Muscle of back (tissue), 11 donors: Measurements from ENCODE around the gene PTPRS. TPM values are rescaled to one million over a fixed set of nuclear protein-coding genes. Genes with fewer than 3 reads are reported as not detected.

Experiments
- DNase-seq, 3 donors: peaks; one replicate each; pipeline versions ENCODE4 v3.0.0 to v3.0.0-alpha.2; 2013
- polyA plus RNA-seq, 10 donors: library from polyadenylated mRNA; unstranded; fragments of 120-200 nt; gene quantifications; one replicate each; pipeline ENCODE4 v1.2.1, GENCODE V29; 2013; ENCODE audit not compliant: insufficient read length in 10 of 10

Gene PTPRS
- polyA plus RNA-seq, 10 donors, result 29.5 to 51.1 (median 37.1) TPM

DNA sequence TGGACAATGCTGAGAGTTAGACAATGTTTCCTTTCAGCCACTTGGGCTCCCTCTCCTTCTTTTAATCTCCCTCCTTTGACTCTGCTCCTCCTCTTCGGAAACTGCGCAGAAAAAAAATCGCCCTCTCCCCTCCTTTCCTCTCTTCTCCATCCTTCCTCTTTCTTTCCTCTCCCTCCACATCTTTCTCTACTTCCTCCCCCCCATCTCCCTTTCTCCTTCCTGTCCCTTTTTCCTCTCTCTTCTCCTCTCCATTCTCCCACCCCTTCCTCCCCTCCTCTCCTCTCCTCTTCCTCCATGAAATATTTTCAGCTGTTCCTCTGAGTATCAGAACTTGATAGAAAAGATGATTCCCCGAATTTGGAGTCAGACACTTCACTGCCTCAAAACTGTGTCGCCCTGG, 15.1 kb upstream of the PTPRS start:
- no peak for DNase-seq

DNA sequence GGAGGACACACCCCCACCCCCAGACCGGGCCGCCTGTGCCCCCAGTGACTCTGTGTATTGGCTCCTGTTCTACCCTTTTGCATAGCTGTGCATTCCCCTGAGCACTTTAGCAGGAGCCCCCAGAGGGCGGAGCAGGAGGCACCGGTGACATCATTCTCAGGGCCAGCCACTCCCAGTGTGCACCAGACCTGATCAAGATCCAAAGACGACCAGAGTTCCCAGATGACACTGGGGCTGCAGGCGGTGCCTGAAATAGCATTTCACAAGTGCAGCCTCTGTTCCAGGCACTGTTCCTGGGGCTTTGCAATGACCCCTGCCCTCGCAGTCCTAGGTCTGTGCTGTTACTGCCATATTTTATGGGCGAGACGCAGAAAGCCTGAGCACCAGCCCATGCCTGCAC, 14.5 kb upstream of the PTPRS start:
- no peak for DNase-seq

DNA sequence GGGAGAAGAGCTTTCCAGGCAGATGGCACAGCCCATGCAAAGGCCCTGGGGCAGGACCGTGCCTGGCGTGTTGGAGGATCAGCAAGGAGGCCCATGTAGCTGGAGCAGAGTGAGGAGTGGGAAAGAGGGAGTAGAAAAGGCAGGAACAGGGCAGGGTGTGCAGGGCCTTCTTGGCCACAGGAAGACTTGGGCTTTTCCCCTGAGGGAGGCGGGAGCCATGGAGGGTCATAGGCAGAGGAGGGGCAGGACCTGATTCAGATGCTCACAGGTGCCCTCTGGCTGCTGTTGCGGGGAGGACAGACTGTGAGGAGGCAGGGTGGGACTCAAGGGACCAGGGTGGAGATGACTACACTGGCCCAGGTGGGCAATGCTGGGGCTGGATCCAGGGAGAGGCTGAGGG, 13.8 kb upstream of the PTPRS start:
- DNase-seq, result no peak

DNA sequence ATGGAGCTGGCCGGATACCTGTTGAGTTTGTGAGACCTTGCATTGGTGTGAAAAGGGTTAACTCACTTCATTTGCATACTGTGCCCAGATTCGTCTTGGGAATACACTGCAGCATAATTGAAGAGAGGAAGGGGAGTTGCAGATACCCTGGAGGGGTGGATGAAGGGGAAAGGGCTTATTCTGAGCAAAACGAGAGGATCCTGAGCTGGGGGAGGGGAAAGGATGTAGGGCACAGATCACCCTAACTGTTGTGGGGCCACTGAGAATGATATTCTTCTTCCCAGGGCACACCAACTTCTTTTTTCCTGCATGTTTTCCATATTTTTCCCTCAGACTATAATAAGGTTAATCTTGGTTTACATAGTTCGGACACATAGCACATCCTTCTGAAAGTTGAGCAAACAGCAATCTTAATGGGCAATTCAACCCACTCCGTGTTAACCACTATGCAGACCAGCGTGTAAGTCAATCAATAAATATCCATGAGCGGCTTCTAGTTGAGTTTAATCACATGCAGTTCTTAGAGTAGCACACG, 11.7 kb upstream of the PTPRS start:
- no peak for DNase-seq

GRCh38 chr19:5351731-5352228, 11.2 kb upstream of the PTPRS start:
- no peak for DNase-seq

GRCh38 chr19:5349041-5349440, 8.4 kb upstream of the PTPRS start:
- DNase-seq, result no peak

GRCh38 chr19:5345895-5346386, 5.3 kb upstream of the PTPRS start:
- peak in 1 of 3 donors; percentile 43 for DNase-seq

DNA sequence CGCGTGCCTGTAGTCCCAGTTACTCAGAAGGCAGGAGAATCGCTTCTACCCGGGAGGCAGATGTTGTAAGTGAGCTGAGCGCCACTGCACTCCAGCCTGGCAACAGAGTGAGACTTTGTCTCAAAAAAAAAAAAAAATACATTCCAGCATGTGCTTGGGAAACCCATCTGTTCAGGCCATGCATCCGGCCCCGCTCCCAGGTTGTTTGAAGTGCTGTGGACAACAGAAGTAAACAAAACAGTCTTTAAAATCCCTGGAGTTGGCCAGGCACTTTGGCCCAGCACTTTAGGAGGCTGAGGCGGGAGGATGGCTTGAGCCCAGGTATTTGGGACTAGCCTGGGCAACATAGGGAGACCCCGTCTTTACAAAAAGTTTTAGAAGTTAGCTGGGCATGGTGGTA, 3.2 kb upstream of the PTPRS start:
- peak in 1 of 3 donors; percentile 34 for DNase-seq

DNA sequence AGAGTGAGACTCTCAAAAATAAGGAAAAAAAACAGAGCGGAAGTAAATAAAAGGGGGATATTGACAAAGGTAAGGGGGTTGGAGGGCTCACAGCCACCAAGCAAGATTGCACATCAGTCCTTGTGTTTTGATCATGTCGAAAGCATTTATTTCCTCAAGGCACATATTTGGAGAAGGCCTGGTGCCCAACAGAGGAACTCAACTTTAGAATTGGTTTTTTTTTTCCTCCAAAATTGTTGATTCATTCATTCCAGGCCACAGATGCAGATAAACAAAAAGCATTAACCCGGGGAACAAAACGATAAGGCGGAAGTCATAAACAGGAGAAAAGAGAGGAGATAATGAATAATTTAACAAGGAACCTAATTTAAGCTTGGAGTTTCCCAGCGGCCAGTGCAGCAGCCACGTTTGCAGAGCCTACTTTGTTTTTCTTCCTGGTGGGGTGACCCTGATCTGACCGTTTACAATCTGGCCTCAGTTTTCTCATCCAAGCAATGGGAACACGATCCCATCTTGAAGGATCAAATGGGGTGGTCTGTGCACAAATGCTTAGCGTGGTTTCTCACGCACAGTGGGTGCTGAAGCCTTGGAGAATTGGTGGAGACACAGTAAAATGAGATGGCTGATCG, 2.1 kb upstream of the PTPRS start:
- no peak for DNase-seq

- DNase-seq, result no peak
These were observed 1.4 kb upstream of the PTPRS start for GRCh38 chr19:5341981-5342380.

- DNase-seq, result no peak
These were observed 822 bp upstream of the PTPRS start for GRCh38 chr19:5341448-5341820.

DNA sequence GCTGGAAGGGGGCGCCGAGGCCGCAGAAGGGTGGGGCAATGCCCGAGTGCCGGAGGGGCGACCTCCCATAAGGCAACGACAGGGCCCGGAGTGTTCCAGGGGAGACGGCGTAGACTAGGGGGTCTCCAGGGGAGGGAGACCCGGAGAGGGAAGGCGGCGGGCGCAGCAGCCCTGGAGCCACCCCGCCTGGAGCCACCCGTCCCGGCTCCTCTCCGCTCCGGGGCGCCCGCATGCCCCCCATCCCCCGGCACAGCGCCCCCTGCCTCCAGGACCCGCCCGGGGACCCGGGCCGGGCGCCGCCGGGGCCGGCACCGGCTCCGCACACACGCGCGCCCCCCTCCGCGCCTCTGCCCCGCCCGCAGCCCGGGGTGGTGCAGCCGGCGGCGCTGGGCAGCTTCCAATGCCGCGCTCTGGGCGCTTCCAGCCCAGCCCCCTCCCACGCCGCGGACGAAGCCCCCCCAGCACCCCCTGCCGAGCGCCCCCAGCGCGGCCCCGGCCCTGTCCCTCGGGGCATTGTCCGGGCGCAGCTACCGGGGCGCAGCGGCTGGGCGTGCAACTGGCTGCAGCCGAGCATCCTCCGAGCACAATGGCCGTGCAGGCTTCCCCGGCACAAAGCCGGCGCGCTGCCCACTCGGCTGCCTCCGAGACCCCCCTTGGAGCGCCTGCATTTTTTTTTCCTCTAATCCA, 519 bp downstream of the PTPRS start:
- peak in 1 of 3 donors; percentile 61 for DNase-seq

GRCh38 chr19:5339198-5339949, 1.2 kb downstream of the PTPRS start:
- DNase-seq, result peak in 1 of 3 donors; percentile 42

- no peak for DNase-seq
These were observed 1.9 kb downstream of the PTPRS start for GRCh38 chr19:5338656-5339197.

GRCh38 chr19:5337708-5338655, 2.6 kb downstream of the PTPRS start:
- no peak for DNase-seq

GRCh38 chr19:5337126-5337525, 3.5 kb downstream of the PTPRS start:
- no peak for DNase-seq

GRCh38 chr19:5336195-5336965, 4.2 kb downstream of the PTPRS start:
- DNase-seq, result no peak

- DNase-seq, result no peak
These were observed 5.0 kb downstream of the PTPRS start for GRCh38 chr19:5335593-5335992.

- no peak for DNase-seq
These were observed 5.7 kb downstream of the PTPRS start for GRCh38 chr19:5334824-5335500.

DNA sequence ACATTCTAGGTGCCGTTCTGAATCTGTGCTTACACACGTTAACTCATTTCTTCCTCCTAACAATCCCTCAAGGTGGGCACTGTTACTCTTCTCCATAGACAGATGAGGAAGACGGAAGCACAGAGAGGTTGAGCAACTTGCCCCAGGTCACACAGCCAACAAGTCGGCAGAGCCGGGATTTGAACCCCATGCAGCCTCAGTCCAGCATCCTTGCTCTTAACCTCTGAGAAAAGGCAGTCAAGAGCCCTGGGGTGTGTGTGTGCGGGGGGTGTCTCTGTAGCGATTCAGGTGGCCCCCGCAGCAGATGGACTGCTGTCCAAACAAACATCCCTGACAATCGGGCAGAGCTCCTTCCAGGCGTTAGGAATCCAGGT, 6.3 kb downstream of the PTPRS start:
- DNase-seq, result no peak
